Stimulated activated CD4-positive, alpha-beta T cell treated with anti-CD3 and anti-CD28 coated beads, Interleukin-12 subunit alpha, Interleukin-12 subunit beta, amount 100 ng/mL, for 24 hours (primary cell): ENCODE data around the gene NFIA.

ENCODE experiments used
- DNase-seq, 2 experiments: peaks; one replicate each; pipeline ENCODE4 v3.0.0-alpha.2; 2020; ENCODE audit warnings: low read depth in 2 of 2

NFIA gene

DNA sequence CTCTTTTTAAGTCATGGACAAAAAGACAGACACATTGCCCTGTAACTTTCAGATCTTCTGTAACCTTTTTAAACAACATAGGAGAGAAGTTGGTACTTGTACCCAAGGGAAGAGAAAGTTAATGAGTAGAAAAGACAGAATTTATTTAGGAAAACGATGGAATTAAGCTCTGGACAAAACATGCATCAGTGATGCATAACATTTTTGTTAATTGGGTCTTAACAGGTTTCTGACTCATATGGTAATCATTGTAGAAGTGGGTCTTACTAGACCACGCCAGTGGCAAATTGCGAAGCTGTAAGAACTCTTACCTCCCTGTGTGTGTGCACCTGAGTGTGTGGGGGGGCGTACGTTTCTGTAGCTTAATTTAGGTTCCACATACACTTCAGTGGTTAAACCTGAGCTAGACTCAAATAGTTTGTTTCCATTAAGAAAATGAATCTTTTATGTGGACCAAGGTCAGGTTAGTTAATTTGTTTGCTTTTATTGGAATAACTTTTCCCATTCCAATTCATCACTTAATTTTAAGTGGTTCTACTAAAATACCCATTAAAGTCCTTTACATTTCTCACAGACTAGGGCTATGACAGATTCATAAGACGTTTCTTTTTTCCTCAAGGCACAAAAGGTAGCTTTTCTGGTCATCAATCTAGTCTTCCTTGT lies 48.1 kb downstream of the NFIA start:
- DNase-seq = no peak

DNA sequence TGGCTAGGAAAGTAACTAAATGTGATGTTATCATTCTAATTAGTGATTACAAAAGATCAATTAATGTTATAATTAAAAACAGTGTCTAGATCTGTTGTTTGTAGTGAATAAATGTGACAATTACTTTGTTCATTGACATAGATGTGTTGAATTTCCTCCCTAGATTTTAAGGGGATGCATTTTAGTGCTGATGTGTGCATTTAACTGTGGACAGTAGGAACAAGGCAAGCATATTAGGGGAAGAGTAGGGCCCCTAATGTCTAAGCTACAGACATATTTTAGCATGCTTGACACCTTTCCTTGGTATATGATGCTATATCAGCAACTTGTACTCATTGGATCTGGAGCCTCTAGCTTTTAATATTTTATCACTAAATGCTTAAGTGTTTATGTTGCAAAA lies 48.9 kb downstream of the NFIA start:
- no peak for DNase-seq

GRCh38 chr1:61131716-61132115 lies 49.4 kb downstream of the NFIA start:
- DNase-seq = no peak

GRCh38 chr1:61132176-61132638 lies 49.8 kb downstream of the NFIA start:
- DNase-seq = no peak

DNA sequence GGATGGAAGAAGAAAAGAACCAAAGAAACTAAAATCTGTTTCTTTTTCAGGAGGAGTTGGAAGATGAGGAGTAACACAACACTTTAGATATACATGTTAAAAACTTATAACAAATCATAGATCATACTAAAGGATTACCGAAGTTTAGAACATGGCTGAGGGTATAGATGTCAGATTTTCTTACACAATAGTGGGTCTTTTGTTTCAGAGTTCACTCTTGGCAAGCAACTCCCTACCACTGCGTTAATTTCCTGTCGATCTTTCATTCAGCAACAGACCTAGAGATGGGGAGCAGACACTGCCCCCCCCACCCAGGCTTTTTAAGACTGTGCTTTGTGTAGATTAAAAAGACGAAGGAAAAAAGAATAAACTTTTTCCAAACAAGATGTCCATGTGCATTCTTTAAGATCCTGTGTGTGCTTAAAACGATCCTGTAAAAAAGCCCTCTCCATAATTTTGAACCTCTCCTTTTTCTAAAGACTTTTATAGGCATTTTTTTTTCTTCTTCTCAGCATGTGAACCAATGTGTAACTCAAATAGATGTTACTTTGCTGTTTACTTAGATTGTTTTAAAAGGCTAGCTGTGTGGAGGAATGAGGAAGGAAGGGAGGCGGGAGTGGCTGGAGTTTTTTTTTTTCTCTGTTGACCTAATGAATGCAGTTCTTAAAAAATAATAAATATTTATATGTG lies 50.4 kb downstream of the NFIA start:
- no peak for DNase-seq

- no peak for DNase-seq
Measured at GRCh38 chr1:61133335-61134019, 51.1 kb downstream of the NFIA start.

- DNase-seq = no peak
Measured at GRCh38 chr1:61135291-61135690, 52.9 kb downstream of the NFIA start.

DNA sequence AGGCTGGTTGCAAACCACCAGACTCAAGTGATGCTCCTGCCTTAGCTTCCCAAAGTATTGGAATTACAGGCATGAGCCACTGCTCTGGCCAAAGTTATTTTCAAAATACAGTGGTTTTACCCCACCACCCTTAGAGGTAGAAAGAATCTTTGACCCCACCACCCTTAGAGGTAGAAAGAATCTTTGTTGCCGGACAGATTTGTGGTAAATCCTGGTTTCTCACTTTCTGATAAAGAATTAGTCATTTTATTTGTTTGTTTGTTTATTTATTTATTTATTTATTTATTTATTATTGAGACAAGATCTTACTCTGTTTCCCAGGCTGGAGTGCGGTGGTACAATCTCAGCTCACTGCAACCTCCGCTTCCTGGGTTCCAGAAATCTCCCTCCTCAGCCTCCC lies 55.9 kb downstream of the NFIA start:
- no peak for DNase-seq

GRCh38 chr1:61138921-61139774 lies 56.8 kb downstream of the NFIA start:
- DNase-seq = no peak

DNA sequence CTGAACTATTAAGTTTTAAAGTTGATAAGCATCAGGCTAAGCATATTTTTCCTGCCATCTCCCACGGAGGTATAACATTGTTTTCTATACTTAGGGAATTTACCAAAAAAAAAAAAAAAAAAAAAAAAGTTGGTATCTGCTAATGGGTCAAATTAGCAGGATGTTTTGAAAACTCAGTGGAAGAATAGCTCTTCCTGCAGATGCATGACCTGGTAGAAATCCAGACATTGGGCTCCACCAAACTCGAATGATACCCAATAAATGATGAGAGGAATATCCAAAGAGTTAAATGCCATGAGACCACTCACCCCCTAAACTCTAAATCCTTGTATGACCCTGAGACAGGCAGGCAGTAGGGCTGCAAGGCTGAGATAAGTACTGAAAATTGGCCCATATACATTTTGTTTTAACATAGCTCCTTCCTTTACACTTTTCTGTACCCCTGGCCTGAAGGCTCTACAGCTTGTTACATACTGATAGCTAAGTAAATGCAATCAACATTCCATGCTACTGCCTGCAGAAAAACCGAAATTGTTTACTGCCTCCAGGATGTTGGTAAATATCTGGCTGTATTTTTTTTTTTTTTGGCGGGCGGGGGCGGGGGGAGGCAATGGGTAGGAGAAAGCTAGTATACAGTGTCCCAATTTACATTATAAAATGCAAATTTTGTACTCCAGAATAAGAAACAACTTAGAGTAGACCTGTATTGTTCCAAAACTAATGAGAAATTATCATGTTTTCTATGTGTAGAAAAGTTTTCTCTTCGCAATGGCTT lies 57.6 kb downstream of the NFIA start:
- no peak for DNase-seq

DNA sequence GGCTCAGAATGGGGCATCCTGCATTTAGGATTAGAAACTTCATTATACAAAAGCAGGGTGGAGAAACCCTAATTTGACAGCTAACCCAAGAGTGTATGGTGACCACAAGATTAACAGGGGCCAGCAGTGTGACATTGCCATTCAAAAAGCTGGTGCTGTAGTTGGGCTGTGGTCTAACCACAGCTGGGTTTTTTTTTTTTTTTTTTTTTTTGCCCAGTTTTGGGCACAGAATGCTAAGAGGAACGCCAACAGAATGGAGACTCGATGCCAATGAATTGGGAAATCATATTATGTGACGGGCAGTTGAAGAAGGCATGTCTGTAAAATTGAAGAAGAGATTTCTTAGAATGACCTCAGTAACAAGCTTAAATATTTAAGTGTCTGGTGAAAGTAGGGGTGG lies 58.4 kb downstream of the NFIA start:
- no peak for DNase-seq

DNA sequence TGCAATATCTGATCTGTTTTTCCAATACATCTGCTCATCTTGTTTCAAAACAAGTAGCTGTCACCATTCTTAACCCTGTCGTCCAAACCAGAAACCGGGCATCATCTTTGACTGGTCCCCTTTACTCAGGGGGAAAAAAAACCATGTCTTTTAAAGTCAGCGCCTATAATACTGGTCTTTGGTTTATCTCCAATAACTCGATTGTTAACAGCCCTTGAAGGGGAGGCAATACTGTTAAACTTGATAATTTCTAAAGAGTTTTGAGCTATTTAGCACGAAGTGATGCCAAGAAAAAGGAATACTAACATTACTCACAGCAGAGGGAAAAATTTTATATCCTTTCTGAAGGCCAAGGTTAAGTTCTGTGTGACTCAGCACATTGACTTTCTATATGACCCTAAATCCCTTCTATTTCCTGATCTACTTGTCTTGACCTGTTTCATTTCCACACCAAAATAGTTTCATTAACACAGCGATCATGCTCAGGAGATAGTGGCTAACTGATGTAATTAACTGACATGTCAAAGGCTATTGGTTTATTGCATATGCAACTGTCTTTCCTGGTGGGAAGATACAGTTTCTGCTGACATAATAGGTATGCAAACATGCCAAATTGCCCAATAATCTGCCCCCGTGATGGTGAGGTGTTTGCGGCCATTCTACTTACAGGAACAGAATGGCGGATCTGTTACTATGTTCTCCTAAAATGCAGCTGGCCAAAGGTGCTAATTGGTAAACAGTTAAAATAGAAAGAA lies 59.1 kb downstream of the NFIA start:
- no peak for DNase-seq

DNA sequence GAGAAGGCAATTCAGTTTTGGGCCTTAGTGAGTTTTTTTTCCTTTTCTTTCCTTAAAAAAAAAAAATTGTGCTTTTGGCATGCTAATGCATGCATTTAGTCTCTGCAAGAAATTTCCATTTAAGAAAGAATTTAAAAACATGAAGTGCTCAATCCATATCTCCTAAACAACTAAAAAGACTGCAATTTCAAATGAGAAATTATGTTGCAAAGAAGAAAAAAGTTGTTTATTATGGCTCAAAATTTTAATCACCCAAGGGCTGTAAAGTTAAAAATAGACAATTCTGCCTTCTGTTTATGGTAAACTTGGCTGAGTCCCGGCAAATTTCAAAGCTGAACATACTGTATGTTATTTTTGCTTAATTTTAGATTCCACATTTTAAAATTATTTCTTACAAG lies 59.7 kb downstream of the NFIA start:
- DNase-seq = no peak

DNA sequence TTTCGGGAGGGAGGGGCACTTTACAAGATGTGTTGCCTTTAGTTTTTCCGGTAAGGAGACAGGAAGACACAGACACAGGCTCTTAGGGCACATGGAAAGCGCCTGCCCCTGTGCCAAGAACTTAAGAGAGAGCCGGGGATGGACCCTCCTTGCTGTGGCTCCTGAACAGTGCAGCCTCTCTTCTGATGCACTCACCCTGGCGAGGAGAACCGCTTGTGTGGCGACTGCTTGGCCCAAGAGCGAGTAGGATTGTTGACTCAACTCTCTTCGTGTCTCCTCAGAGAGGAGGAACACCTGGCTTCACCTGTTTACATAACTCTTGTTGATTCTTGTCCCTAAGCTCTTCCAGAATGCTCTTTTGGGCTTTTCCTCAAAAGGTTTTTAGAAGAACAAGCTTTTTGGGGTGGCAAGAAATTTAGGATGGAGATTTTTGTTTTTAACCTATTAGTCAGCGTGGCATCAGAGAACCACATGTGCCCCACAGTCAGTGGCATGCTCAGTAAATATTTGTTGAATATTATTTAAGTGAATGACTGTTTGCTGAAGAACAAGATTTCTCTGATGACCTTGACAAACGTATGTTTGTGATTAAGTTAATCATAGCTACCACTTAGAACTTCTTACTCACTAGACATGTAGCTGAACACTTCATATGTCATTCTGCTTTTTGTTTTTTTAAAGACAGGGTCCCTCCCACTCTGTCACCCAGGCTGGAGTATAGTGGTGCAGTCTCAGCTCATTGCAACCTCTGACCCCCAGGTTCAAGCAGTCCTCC lies 60.6 kb downstream of the NFIA start:
- no peak for DNase-seq

- DNase-seq = no peak
Measured at GRCh38 chr1:61143821-61144424, 61.6 kb downstream of the NFIA start.

DNA sequence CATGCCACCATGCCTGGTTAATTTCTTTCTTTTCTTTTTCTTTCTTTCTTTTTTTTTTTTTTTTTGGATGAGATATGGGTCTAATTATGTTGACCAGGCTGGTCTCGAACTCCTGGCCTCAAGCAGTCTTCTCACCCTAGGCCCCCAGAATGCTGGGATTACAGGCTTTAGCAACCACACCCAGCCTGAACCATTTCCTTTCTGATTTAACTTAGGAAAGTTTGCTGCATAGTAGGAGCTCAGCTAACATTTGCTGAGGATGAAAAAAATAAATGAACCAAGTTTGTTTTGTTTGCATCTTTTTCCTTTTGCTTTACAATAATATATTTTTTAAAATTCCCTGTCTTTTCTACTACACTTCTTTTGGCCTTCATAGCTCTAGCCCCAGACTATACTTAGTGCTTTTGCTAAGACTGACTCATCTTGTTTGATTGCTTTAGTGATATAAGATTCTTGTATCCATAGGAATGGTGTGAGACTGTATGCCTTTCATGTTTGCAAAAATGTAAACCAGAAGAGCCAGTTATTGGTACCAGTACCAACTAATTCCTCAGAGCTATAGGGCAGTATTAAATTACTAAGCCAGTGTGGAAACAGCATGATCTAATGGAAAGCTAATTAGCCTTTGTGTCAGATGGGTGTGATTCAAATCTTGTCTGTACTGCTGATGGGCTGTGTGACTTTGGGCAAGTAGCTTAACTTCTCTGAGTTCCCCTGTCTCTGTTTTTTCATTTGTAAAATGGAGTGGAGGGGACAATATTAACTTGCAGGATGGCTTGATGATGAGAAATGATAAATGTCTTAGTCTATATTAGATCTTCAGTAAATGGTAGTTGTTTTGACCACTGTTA lies 66.9 kb downstream of the NFIA start:
- DNase-seq = no peak

- DNase-seq = no peak
Measured at GRCh38 chr1:61151565-61151964, 69.2 kb downstream of the NFIA start.

- DNase-seq = no peak
Measured at GRCh38 chr1:61152066-61152465, 69.7 kb downstream of the NFIA start.
